A549 (cell line): ENCODE measurements around the gene RIPPLY3. TPM values are rescaled to one million over a fixed set of nuclear protein-coding genes. Genes with fewer than 3 reads are reported as not detected.
A peak's percentile ranks its signal among the peaks of the same experiment; 100 is the strongest.
"Not testable (repeated sequence)": the region's sequence is repeated elsewhere in the genome, so short reads cannot be mapped to it uniquely, and the experiment has no call there.

Experiments used
- ATAC-seq, 2 experiments: fragments of 200-7000 bp in 1 of 2; fragments of >200 bp in 1 of 2; cut with Nextera tagmentation in 1 of 2; cut with Tn5 transposase in 1 of 2; 3 replicates each; pipeline versions ENCODE4 v1.8.0 to v1.9.1; 2018 to 2020; ENCODE audit warnings: mild to moderate bottlenecking in 1 of 2, moderate library complexity in 1 of 2
- CTCF ChIA-PET: fragments of 300-600 bp; sonication (Branson Sonifier 250); formaldehyde crosslinking; extraction: SDS; loops from one replicate; lab custom pipeline; 2021; ENCODE audit warnings: antibody characterized with exemption, inconsistent platforms; lab: Yijun Ruan, JAX
- POLR2A ChIA-PET: fragments of 350-600 bp; formaldehyde crosslinking; extraction: SDS; loops from one replicate; lab custom pipeline; 2021; ENCODE audit warnings: antibody characterized with exemption, inconsistent platforms; lab: Yijun Ruan, JAX
- DNase-seq, 2 experiments: peaks; one replicate each; pipeline versions ENCODE4 v3.0.0 to v3.0.0-alpha.2; 2011 to 2016; ENCODE audit warnings: low read depth in 1 of 2, low spot score in 1 of 2
- FAIRE-seq: peaks from 2 replicates; lab custom pipeline; 2011; peaks lifted over from hg19 to GRCh38; lab: Jason Lieb, UNC
- H3K27ac ChIP-seq, 2 experiments: fragments of >200 bp; sonication (Bioruptor Twin); formaldehyde crosslinking; 3 replicates each; pipeline ENCODE4 v1.5.1; 2016 to 2017
- H3K4me1 ChIP-seq: fragments of >200 bp; sonication (Bioruptor Twin); formaldehyde crosslinking; 3 replicates; pipeline ENCODE4 v1.6.1; 2016
- H3K4me2 ChIP-seq: fragments of >200 bp; sonication (Bioruptor Twin); formaldehyde crosslinking; 3 replicates; pipeline ENCODE4 v1.6.1; 2016
- H3K4me3 ChIP-seq: fragments of >200 bp; sonication (Bioruptor Twin); formaldehyde crosslinking; 3 replicates; pipeline ENCODE4 v1.5.1; 2016
- H3K9me3 ChIP-seq: fragments of >200 bp; sonication (Bioruptor Twin); formaldehyde crosslinking; 3 replicates; pipeline ENCODE4 v1.6.1; 2016
- BHLHE40 ChIP-seq: IDR thresholded peaks from 2 replicates; pipeline ENCODE4 v1.6.1; 2012; ENCODE audit warnings: low read depth, low read length, inconsistent platforms
- CHD4 ChIP-seq: fragments of 200-600 bp; sonication (generic); IDR thresholded peaks from 2 replicates; pipeline ENCODE4 v1.6.1; 2016; ENCODE audit warnings: antibody characterized with exemption, mild to moderate bottlenecking, borderline replicate concordance
- CTCF ChIP-seq: fragments of >200 bp; sonication (Bioruptor Twin); formaldehyde crosslinking; IDR thresholded peaks from 3 replicates; pipeline ENCODE4 v1.5.1; 2016
- E2F6 ChIP-seq: IDR thresholded peaks from 2 replicates; pipeline ENCODE4 v1.6.1; 2012; ENCODE audit warnings: low read depth, borderline replicate concordance
- EHF ChIP-seq: fragments of 250-450 bp; sonication (Bioruptor Pico); IDR thresholded peaks from 2 replicates; pipeline ENCODE4 v1.5.0; 2020; ENCODE audit warnings: mild to moderate bottlenecking
- ESRRA ChIP-seq: fragments of 150-350 bp; IDR thresholded peaks from 2 replicates; pipeline ENCODE4 v1.6.1; 2014; ENCODE audit warnings: mild to moderate bottlenecking, low read length, borderline replicate concordance
- FOSB ChIP-seq: fragments of 250-450 bp; sonication (Bioruptor Pico); IDR thresholded peaks from 2 replicates; pipeline ENCODE4 v1.5.0; 2020; ENCODE audit warnings: mild to moderate bottlenecking, moderate library complexity
- GATA3 ChIP-seq: IDR thresholded peaks from 2 replicates; pipeline ENCODE4 v1.6.1; 2012; ENCODE audit warnings: borderline replicate concordance
- HDAC2 ChIP-seq: fragments of 200-600 bp; sonication (generic); IDR thresholded peaks from 2 replicates; pipeline ENCODE4 v1.6.1; 2016
- HMGXB4 ChIP-seq: fragments of 250-450 bp; sonication (Bioruptor Pico); IDR thresholded peaks from 2 replicates; pipeline ENCODE4 v1.5.0; 2021; ENCODE audit warnings: mild to moderate bottlenecking, moderate library complexity, borderline replicate concordance
- HOXB5 ChIP-seq: fragments of 250-450 bp; sonication (Bioruptor Pico); IDR thresholded peaks from 2 replicates; pipeline ENCODE4 v1.5.0; 2020; ENCODE audit warnings: mild to moderate bottlenecking, moderate library complexity
- JUN ChIP-seq, 2 experiments: fragments of >200 bp; sonication (Bioruptor Twin); formaldehyde crosslinking; IDR thresholded peaks; 2 replicates in 1 of 2; 3 replicates in 1 of 2; pipeline ENCODE4 v1.6.1; 2016 to 2017
- JUNB ChIP-seq: fragments of >200 bp; sonication (Bioruptor Twin); formaldehyde crosslinking; IDR thresholded peaks from 2 replicates; pipeline ENCODE4 v1.6.1; 2016
- KDM1A ChIP-seq: fragments of 200-600 bp; sonication (generic); IDR thresholded peaks from 2 replicates; pipeline ENCODE4 v1.6.1; 2016; ENCODE audit warnings: low read depth, mild to moderate bottlenecking
- KDM5A ChIP-seq: fragments of 200-600 bp; sonication (generic); IDR thresholded peaks from 2 replicates; pipeline ENCODE4 v1.6.1; 2016; ENCODE audit warnings: antibody characterized with exemption, mild to moderate bottlenecking
- MAFK ChIP-seq: fragments of 450-650 bp; IDR thresholded peaks from 2 replicates; pipeline ENCODE4 v1.6.1; 2014; ENCODE audit not compliant: partially characterized antibody
- MAZ ChIP-seq: fragments of 150-350 bp; IDR thresholded peaks from 2 replicates; pipeline ENCODE4 v1.6.1; 2014; ENCODE audit warnings: antibody characterized with exemption, low read depth, low read length, borderline replicate concordance
- NFE2L2 ChIP-seq: fragments of 150-350 bp; conservative IDR thresholded peaks from 2 replicates; pipeline ENCODE4 v1.6.1; 2014; ENCODE audit warnings: low read length
- POLR2A ChIP-seq: IDR thresholded peaks from 2 replicates; pipeline ENCODE4 v1.6.1; 2012; ENCODE audit warnings: mild to moderate bottlenecking, low read length
- POLR2AphosphoS2 ChIP-seq: conservative IDR thresholded peaks from 2 replicates; pipeline ENCODE4 v1.6.1; 2012; ENCODE audit warnings: low read length, improper control_type of control experiment, inconsistent platforms
- RFX5 ChIP-seq: fragments of 450-650 bp; IDR thresholded peaks from 2 replicates; pipeline ENCODE4 v1.7.1; 2014; ENCODE audit warnings: antibody characterized with exemption, mild to moderate bottlenecking, moderate library complexity
- RNF2 ChIP-seq: fragments of 200-600 bp; sonication (generic); IDR thresholded peaks from 2 replicates; pipeline ENCODE4 v1.6.1; 2016; ENCODE audit warnings: low read depth, mild to moderate bottlenecking, antibody characterized with exemption, moderate library complexity, borderline replicate concordance
- SMC3 ChIP-seq: fragments of >200 bp; sonication (Bioruptor Twin); formaldehyde crosslinking; IDR thresholded peaks from 3 replicates; pipeline ENCODE4 v1.6.1; 2018; ENCODE audit warnings: inconsistent platforms
- TP53 ChIP-seq: fragments of 250-450 bp; sonication (Bioruptor Pico); IDR thresholded peaks from 2 replicates; pipeline ENCODE4 v1.5.0; 2021; ENCODE audit warnings: mild to moderate bottlenecking, moderate library complexity
- ZC3H11A ChIP-seq: fragments of 450-650 bp; IDR thresholded peaks from 2 replicates; pipeline ENCODE4 v1.6.1; 2014; ENCODE audit warnings: antibody characterized with exemption, mild to moderate bottlenecking
- ZFP36 ChIP-seq: fragments of 450-650 bp; IDR thresholded peaks from 2 replicates; pipeline ENCODE4 v1.6.1; 2014; ENCODE audit warnings: borderline replicate concordance; ENCODE audit not compliant: partially characterized antibody
- ZNF302 ChIP-seq: fragments of 250-450 bp; sonication (Bioruptor Pico); IDR thresholded peaks from 2 replicates; pipeline ENCODE4 v1.9.0; 2021; ENCODE audit warnings: inconsistent platforms, mild to moderate bottlenecking, moderate library complexity
- WGBS: methylation state at CpG from one replicate; pipeline ENCODE4 v1.1.6; 2017; ENCODE audit errors: missing lambda C conversion rate; 5-methylcytosine and 5-hydroxymethylcytosine counted together
- polyA plus RNA-seq, 4 experiments: library from polyadenylated mRNA; depleted of rRNA in 3 of 4; stranded (reverse); fragments of >200 nt; fragmentation: RNase III in 1 of 4; extraction: RNeasy Plus Mini Kit Qiagen cat#74134 plus additional on column Dnase treatment in 1 of 4; gene quantifications; 2 replicates in 3 of 4; 3 replicates in 1 of 4; pipeline ENCODE4 v1.2.3, GENCODE V29; 2011 to 2017
- TF ChIP-seq, protein P1 (sequence below): fragments of 450-650 bp; IDR thresholded peaks from 2 replicates; pipeline ENCODE4 v1.6.1; 2014; ENCODE audit warnings: antibody characterized with exemption
- TF ChIP-seq, protein P2 (sequence below): fragments of 150-350 bp; IDR thresholded peaks from 2 replicates; pipeline ENCODE4 v1.6.1; 2014; ENCODE audit warnings: low read depth, mild to moderate bottlenecking, low read length

Gene RIPPLY3
- polyA plus RNA-seq, 2 of the 4 experiments (the other 2 are of a cell fraction) = 0.65 to 1.5 TPM

GRCh38 chr21:37047079-37047478 is 40.6 kb downstream of the RIPPLY3 start:
- H3K4me2 ChIP-seq = peak overlapping the region; percentile 42; the same call in 2 of the 3 replicates
- ATAC-seq (no peak), FAIRE-seq (no peak), DNase-seq (peak in 1 of 2 experiments; percentile 10)
- WGBS = 81% methylated on average over 3 of the region's 4 CpGs
- peaks cover 8% of the 10 kb centered on the region for H3K4me1 ChIP-seq
- TF ChIP-seq BHLHE40 (no peak), POLR2A (no peak), FOSB (no peak), E2F6 (no peak), MAFK (peak; percentile 11), HMGXB4 (CRISPR knock-in tag) (no peak), KDM1A (no peak), NFE2L2 (no peak)
- POLR2A ChIA-PET = no interaction called here
- peak overlapping the region; percentile 44 to 74; a peak in 4 of 6 replicates for H3K27ac ChIP-seq
- no peaks in the 10 kb centered on the region for H3K9me3 ChIP-seq
- CTCF ChIA-PET = interaction anchor here (1.8 to 2.1 kb wide), 2 partner anchors 36 to 57 kb away, joined by 8 to 9 read pairs; no protein-coding TSS in a partner anchor
- no peak overlapping the region for H3K4me3 ChIP-seq

- FAIRE-seq, DNase-seq, H3K4me1 ChIP-seq, H3K4me3 ChIP-seq, H3K4me2 ChIP-seq, POLR2A ChIA-PET, H3K9me3 ChIP-seq, ATAC-seq, CTCF ChIA-PET, H3K27ac ChIP-seq: not testable (repeated sequence)
- 64% methylated on average over 3 of the region's 3 CpGs for WGBS
Observed at GRCh38 chr21:37049741-37050140, 43.2 kb downstream of the RIPPLY3 start.

DNA sequence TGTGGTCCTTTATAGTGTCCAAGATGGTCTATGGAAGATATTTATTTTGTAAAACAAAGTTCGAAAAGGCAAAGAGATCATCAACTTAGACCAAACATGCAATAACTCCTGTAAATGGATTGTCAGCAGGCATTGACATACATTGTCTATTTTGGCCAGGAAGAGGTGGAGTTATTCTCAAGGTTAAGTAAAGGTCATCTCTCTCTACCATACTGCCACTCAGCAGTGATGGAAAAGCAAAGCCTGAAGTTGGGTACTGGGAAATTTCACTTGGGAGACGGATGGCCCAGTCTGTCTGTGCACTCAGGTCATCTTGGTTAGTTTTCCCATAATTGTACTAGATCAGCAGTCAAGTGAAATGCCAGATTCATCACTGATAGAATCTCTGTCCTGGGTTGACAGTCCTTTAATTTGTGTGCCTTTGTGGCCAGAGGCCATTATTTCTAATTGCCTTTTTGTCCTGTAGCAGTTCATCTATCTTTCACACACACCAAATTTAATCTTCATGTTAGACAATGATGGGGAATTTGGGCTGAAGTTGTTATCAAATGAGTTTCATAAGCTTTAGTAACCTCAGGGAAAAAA is 48.9 kb downstream of the RIPPLY3 start:
- Histone ChIP-seq H3K27ac (no peak overlapping the region), H3K4me2 (no peak overlapping the region)
- DNase-seq = no peak

GRCh38 chr21:37057614-37058013 is 51.1 kb downstream of the RIPPLY3 start:
- Histone ChIP-seq H3K9me3 (no peaks in the 10 kb centered on the region), H3K4me2 (no peak overlapping the region), H3K27ac (no peak overlapping the region), H3K4me3 (no peak overlapping the region), H3K4me1 (peaks cover 22% of the 10 kb centered on the region)
- over 99% methylated on average over 7 of the region's 7 CpGs for WGBS
- DNase-seq = no peak
- ATAC-seq = no peak
- CTCF ChIA-PET = interaction anchor here (0.8 kb wide), 1 partner anchor 9 kb away, joined by 4 read pairs; no protein-coding TSS in a partner anchor
- FAIRE-seq = no peak
- POLR2A ChIA-PET = no interaction called here
- TF ChIP-seq, protein P1, sequence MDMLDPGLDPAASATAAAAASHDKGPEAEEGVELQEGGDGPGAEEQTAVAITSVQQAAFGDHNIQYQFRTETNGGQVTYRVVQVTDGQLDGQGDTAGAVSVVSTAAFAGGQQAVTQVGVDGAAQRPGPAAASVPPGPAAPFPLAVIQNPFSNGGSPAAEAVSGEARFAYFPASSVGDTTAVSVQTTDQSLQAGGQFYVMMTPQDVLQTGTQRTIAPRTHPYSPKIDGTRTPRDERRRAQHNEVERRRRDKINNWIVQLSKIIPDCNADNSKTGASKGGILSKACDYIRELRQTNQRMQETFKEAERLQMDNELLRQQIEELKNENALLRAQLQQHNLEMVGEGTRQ = no peak
- no peak for TF ChIP-seq JUN (IDR thresholded peaks at IDR 0.05)
- TF ChIP-seq KDM1A = no peak
- TF ChIP-seq GATA3 = no peak
- TF ChIP-seq CHD4 = no peak
- TF ChIP-seq POLR2AphosphoS2 = no peak
- TF ChIP-seq KDM5A = no peak
- TF ChIP-seq HDAC2 = no peak
- TF ChIP-seq MAFK = no peak
- TF ChIP-seq CTCF = no peak
- TF ChIP-seq TP53 (CRISPR knock-in tag) = no peak
- no peak for TF ChIP-seq HOXB5 (CRISPR knock-in tag)
- no peak for TF ChIP-seq ZNF302 (CRISPR knock-in tag)
- no peak for TF ChIP-seq NFE2L2
- no peak for TF ChIP-seq ZC3H11A

More for the DNA sequence above, 48.9 kb downstream of the RIPPLY3 start:
- TF ChIP-seq EHF (CRISPR knock-in tag) (no peak), NFE2L2 (no peak), ZFP36 (no peak), JUNB (no peak), RNF2 (no peak), CHD4 (no peak), MAZ (no peak), SMC3 (no peak), RFX5 (no peak), MAFK (no peak), ESRRA (no peak)
- TF ChIP-seq, protein P2, sequence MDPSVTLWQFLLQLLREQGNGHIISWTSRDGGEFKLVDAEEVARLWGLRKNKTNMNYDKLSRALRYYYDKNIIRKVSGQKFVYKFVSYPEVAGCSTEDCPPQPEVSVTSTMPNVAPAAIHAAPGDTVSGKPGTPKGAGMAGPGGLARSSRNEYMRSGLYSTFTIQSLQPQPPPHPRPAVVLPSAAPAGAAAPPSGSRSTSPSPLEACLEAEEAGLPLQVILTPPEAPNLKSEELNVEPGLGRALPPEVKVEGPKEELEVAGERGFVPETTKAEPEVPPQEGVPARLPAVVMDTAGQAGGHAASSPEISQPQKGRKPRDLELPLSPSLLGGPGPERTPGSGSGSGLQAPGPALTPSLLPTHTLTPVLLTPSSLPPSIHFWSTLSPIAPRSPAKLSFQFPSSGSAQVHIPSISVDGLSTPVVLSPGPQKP = no peak
- TF ChIP-seq, all 56 proteins: peak for 0
- ATAC-seq = no peak
- WGBS = 79% methylated on average over 2 of the region's 2 CpGs
- H3K4me3 ChIP-seq = no peak overlapping the region
- ChIA-PET POLR2A (no interaction called here), CTCF (no interaction called here)
- FAIRE-seq = no peak
- peaks cover 10% of the 10 kb centered on the region for H3K4me1 ChIP-seq
- H3K9me3 ChIP-seq = no peaks in the 10 kb centered on the region
